ENCODE results near the gene M6PR. TPM values are rescaled to one million over a fixed set of nuclear protein-coding genes. Genes with fewer than 3 reads are reported as not detected.

M6PR gene
- total and polyA plus RNA-seq, 5 donors from 2014 or later: 132 to 272 (median 255) TPM

- no peaks in the 10 kb centered on the region for H3K4me1 ChIP-seq (ENCODE audit: control insufficient read depth, insufficient read depth, low read length, poor library complexity, severe bottlenecking)
- no peaks in the 10 kb centered on the region for H3K9me3 ChIP-seq (ENCODE audit: control insufficient read depth in 2 of 2, low read length in 2 of 2)
- Mint-ChIP-seq H3K27me3 (peaks cover 17% of the 10 kb centered on the region), H3K4me3 (no peak overlapping the region), H3K27ac (no peak overlapping the region), H3K36me3 (no peaks in the 10 kb centered on the region), H3K4me1 (no peaks in the 10 kb centered on the region), H3K9me3 (no peaks in the 10 kb centered on the region)
- ATAC-seq (ENCODE audit: low read depth in 2 of 2) (no peak), DNase-seq (no peak)
- H3K4me3 ChIP-seq (ENCODE audit: low read depth, low read length): no peak overlapping the region
- H3K27ac ChIP-seq (ENCODE audit: insufficient read depth, low read length, poor library complexity, severe bottlenecking): no peak overlapping the region
- H3K27me3 ChIP-seq (ENCODE audit: control insufficient read depth, insufficient read depth, low read length): no peaks in the 10 kb centered on the region
- no peaks in the 10 kb centered on the region for H3K36me3 ChIP-seq (ENCODE audit: control insufficient read depth, insufficient read depth, low read length)
Measured at GRCh38 chr12:8897081-8897480, 52.4 kb downstream of the M6PR start.

DNA sequence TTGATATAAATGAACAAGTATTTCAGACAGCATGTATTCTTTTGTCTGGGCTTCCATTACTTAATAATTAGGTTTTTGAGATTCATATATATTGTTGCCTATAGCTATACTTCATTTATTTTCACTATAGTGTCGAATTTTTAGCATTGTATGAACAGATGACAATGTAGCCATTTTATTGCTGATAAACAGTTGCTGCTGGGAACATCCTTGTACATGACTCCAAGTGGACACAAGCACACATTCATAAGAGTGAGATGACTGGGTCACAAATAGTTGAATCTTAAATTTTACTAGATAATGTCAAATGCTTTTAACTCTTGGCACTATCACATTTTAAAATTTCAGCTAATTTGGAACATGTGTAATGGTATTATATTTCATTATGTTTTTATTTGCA lies 54.5 kb downstream of the M6PR start:
- DNase-seq (no peak), ATAC-seq (ENCODE audit: low read depth in 2 of 2) (no peak)
- Histone ChIP-seq H3K4me1 (ENCODE audit: control insufficient read depth, insufficient read depth, low read length, poor library complexity, severe bottlenecking) (peaks cover 4% of the 10 kb centered on the region), H3K4me3 (ENCODE audit: low read depth, low read length) (no peak overlapping the region), H3K27ac (ENCODE audit: insufficient read depth, low read length, poor library complexity, severe bottlenecking) (no peak overlapping the region), H3K9me3 (ENCODE audit: control insufficient read depth in 2 of 2, low read length in 2 of 2) (no peaks in the 10 kb centered on the region), H3K36me3 (ENCODE audit: control insufficient read depth, insufficient read depth, low read length) (no peaks in the 10 kb centered on the region), H3K27me3 (ENCODE audit: control insufficient read depth, insufficient read depth, low read length) (no peaks in the 10 kb centered on the region)
- Mint-ChIP-seq H3K9me3 (no peaks in the 10 kb centered on the region), H3K27ac (no peak overlapping the region), H3K4me3 (no peak overlapping the region), H3K27me3 (peaks cover 22% of the 10 kb centered on the region), H3K4me1 (peaks cover 0 to 5% (median 0%) of the 10 kb centered on the region in 4 donors), H3K36me3 (no peaks in the 10 kb centered on the region)

DNA sequence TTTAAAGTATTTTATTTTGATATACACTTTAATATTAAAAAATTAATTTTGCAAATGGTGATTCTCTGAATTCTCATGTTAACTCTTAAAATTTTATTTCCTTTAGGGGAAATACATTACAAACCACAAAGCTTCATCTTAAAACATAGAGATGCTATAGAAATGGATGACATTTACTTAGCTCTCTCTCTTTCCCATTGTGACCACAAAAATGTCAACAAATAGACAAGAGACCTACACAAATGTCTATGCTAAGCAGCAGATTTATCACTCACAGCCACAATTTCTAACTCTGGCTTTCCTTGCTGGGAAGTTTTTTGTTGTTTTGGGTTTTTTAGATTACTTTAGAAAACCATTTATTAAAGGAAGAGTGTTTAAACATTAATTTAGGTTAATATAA lies 55.1 kb downstream of the M6PR start:
- Histone ChIP-seq H3K4me3 (ENCODE audit: low read depth, low read length) (no peak overlapping the region), H3K9me3 (ENCODE audit: control insufficient read depth in 2 of 2, low read length in 2 of 2) (no peaks in the 10 kb centered on the region), H3K27me3 (ENCODE audit: control insufficient read depth, insufficient read depth, low read length) (no peaks in the 10 kb centered on the region), H3K36me3 (ENCODE audit: control insufficient read depth, insufficient read depth, low read length) (no peaks in the 10 kb centered on the region), H3K27ac (ENCODE audit: insufficient read depth, low read length, poor library complexity, severe bottlenecking) (no peak overlapping the region), H3K4me1 (ENCODE audit: control insufficient read depth, insufficient read depth, low read length, poor library complexity, severe bottlenecking) (peaks cover 4% of the 10 kb centered on the region)
- no peaks in the 10 kb centered on the region for H3K36me3 Mint-ChIP-seq
- peaks cover 22% of the 10 kb centered on the region for H3K27me3 Mint-ChIP-seq
- peaks cover 0 to 5% (median 0%) of the 10 kb centered on the region in 4 donors for H3K4me1 Mint-ChIP-seq
- no peak overlapping the region for H3K4me3 Mint-ChIP-seq
- no peak overlapping the region for H3K27ac Mint-ChIP-seq
- ATAC-seq (ENCODE audit: low read depth in 2 of 2) (no peak), DNase-seq (no peak)
- no peaks in the 10 kb centered on the region for H3K9me3 Mint-ChIP-seq

- Histone ChIP-seq H3K9me3 (ENCODE audit: control insufficient read depth in 2 of 2, low read length in 2 of 2) (no peaks in the 10 kb centered on the region), H3K27ac (ENCODE audit: insufficient read depth, low read length, poor library complexity, severe bottlenecking) (no peak overlapping the region), H3K4me3 (ENCODE audit: low read depth, low read length) (no peak overlapping the region), H3K4me1 (ENCODE audit: control insufficient read depth, insufficient read depth, low read length, poor library complexity, severe bottlenecking) (peaks cover 4% of the 10 kb centered on the region), H3K27me3 (ENCODE audit: control insufficient read depth, insufficient read depth, low read length) (no peaks in the 10 kb centered on the region), H3K36me3 (ENCODE audit: control insufficient read depth, insufficient read depth, low read length) (no peaks in the 10 kb centered on the region)
- H3K27me3 Mint-ChIP-seq: peaks cover 26% of the 10 kb centered on the region
- H3K4me1 Mint-ChIP-seq: peaks cover 0 to 5% (median 0%) of the 10 kb centered on the region in 4 donors
- ATAC-seq (ENCODE audit: low read depth in 2 of 2) (no peak), DNase-seq (no peak)
- no peak overlapping the region for H3K4me3 Mint-ChIP-seq
- no peaks in the 10 kb centered on the region for H3K36me3 Mint-ChIP-seq
- no peaks in the 10 kb centered on the region for H3K9me3 Mint-ChIP-seq
- H3K27ac Mint-ChIP-seq: no peak overlapping the region
Measured at GRCh38 chr12:8891976-8892375, 57.5 kb downstream of the M6PR start.

Other genes starting within 250 kb of the M6PR start
- not detected for gene A2ML1, start 127.0 kb downstream of the M6PR start, total RNA-seq
- gene A2ML1, start 127.0 kb downstream of the M6PR start, polyA plus RNA-seq: not detected
- 46.6 TPM for gene PHC1, start 35.1 kb downstream of the M6PR start, total RNA-seq
- 10 to 100 TPM; 15.5 to 17.2 (median 16.4) TPM for gene PHC1, start 35.1 kb downstream of the M6PR start, polyA plus RNA-seq
- gene KLRG1, start 39.9 kb upstream of the M6PR start, total RNA-seq: 4.8 TPM
- gene KLRG1, start 39.9 kb upstream of the M6PR start, polyA plus RNA-seq: 10 to 100 TPM; 15.8 to 22.2 (median 16.6) TPM
- not detected for gene A2M, start 166.3 kb upstream of the M6PR start, total RNA-seq
- not detected for gene A2M, start 166.3 kb upstream of the M6PR start, polyA plus RNA-seq